Thymus (tissue), 11 donors: ENCODE measurements around the gene FIBCD1. TPM values are rescaled to one million over a fixed set of nuclear protein-coding genes. Genes with fewer than 3 reads are reported as not detected.

Source experiments
- DNase-seq, 9 donors: peaks; one replicate each; pipeline ENCODE4 v3.0.0-alpha.2; 2013; ENCODE audit warnings: low spot score in 9 of 9, low read depth in 6 of 9, missing footprints in 1 of 9
- H3K27ac ChIP-seq, 2 donors: one replicate each; pipeline ENCODE4 v1.5.1; 2013; ENCODE audit warnings: control low read depth in 1 of 2, low read depth in 1 of 2, low read length in 1 of 2, mild to moderate bottlenecking in 1 of 2, moderate library complexity in 1 of 2
- H3K27me3 ChIP-seq, 2 donors: one replicate each; pipeline ENCODE4 v1.5.1; 2013; ENCODE audit warnings: low read length in 1 of 2; ENCODE audit not compliant: control insufficient read depth in 2 of 2, insufficient read depth in 1 of 2
- H3K36me3 ChIP-seq, 2 donors: one replicate each; pipeline ENCODE4 v1.5.1; 2013; ENCODE audit warnings: low read length in 1 of 2, mild to moderate bottlenecking in 1 of 2, moderate library complexity in 1 of 2; ENCODE audit not compliant: control insufficient read depth in 2 of 2, insufficient read depth in 2 of 2
- H3K4me1 ChIP-seq, 2 donors: one replicate each; pipeline ENCODE4 v1.5.1; 2013; ENCODE audit warnings: low read length in 2 of 2; ENCODE audit not compliant: control insufficient read depth in 2 of 2, insufficient read depth in 2 of 2
- H3K4me3 ChIP-seq, 2 donors: one replicate each; pipeline ENCODE4 v1.5.1; 2013; ENCODE audit warnings: low read length in 2 of 2, control low read depth in 1 of 2, mild to moderate bottlenecking in 1 of 2
- H3K9me3 ChIP-seq, 2 donors: one replicate each; pipeline ENCODE4 v1.5.1; 2013; ENCODE audit warnings: low read length in 1 of 2, mild to moderate bottlenecking in 1 of 2; ENCODE audit not compliant: control insufficient read depth in 2 of 2, insufficient read depth in 1 of 2
- WGBS: extraction: QIAGEN DNeasy Blood & Tissue Kit; methylation state at CpG from one replicate; pipeline ENCODE4 v1.1.7; 2013; 5-methylcytosine and 5-hydroxymethylcytosine counted together
- polyA plus RNA-seq: library from polyadenylated mRNA; stranded (reverse); fragments of 200-250 nt; gene quantifications from one replicate; pipeline ENCODE4 v1.2.3, GENCODE V29; 2013
- total RNA-seq: library from RNA; stranded (reverse); fragments of 120-200 nt; gene quantifications from one replicate; pipeline ENCODE4 v1.2.4, GENCODE V29; 2013
- donor health status: healthy.

FIBCD1 gene
- total and polyA plus RNA-seq, 2 donors = 0.05 to 0.09 TPM

- Histone ChIP-seq H3K36me3 (no peaks in the 10 kb centered on the region), H3K9me3 (no peaks in the 10 kb centered on the region), H3K27ac (no peak overlapping the region), H3K4me1 (no peaks in the 10 kb centered on the region), H3K4me3 (no peak overlapping the region), H3K27me3 (peaks cover 0 to 6% of the 10 kb centered on the region in 2 donors)
- 93% methylated on average over 27 of the region's 27 CpGs for WGBS
- DNase-seq = no peak
Measured at GRCh38 chr9:130902204-130903185, 36.6 kb downstream of the FIBCD1 start.

GRCh38 chr9:130901498-130902203 is 37.4 kb downstream of the FIBCD1 start:
- Histone ChIP-seq H3K4me3 (no peak overlapping the region), H3K27ac (no peak overlapping the region), H3K27me3 (peaks cover 0 to 6% of the 10 kb centered on the region in 2 donors), H3K9me3 (no peaks in the 10 kb centered on the region), H3K36me3 (no peaks in the 10 kb centered on the region), H3K4me1 (no peaks in the 10 kb centered on the region)
- WGBS = 91% methylated on average over 17 of the region's 17 CpGs
- no peak for DNase-seq

GRCh38 chr9:130900701-130901497 is 38.1 kb downstream of the FIBCD1 start:
- Histone ChIP-seq H3K27me3 (peaks cover 0 to 6% of the 10 kb centered on the region in 2 donors), H3K36me3 (no peaks in the 10 kb centered on the region), H3K4me1 (no peaks in the 10 kb centered on the region), H3K9me3 (no peaks in the 10 kb centered on the region), H3K4me3 (no peak overlapping the region), H3K27ac (no peak overlapping the region)
- no peak for DNase-seq
- 87% methylated on average over 17 of the region's 17 CpGs for WGBS

- 86% methylated on average over 25 of the region's 25 CpGs for WGBS
Measured at GRCh38 chr9:130899051-130899748, 39.8 kb downstream of the FIBCD1 start.

GRCh38 chr9:130898552-130898852 is 40.5 kb downstream of the FIBCD1 start:
- 75% methylated on average over 4 of the region's 4 CpGs for WGBS
- DNase-seq = no peak
- no peaks in the 10 kb centered on the region for H3K9me3 ChIP-seq
- H3K4me1 ChIP-seq = no peaks in the 10 kb centered on the region
- no peak overlapping the region for H3K4me3 ChIP-seq
- no peaks in the 10 kb centered on the region for H3K36me3 ChIP-seq
- peaks cover 0 to 6% of the 10 kb centered on the region in 2 donors for H3K27me3 ChIP-seq
- no peak overlapping the region for H3K27ac ChIP-seq

More at GRCh38 chr9:130899051-130899748, 39.8 kb downstream of the FIBCD1 start:
- no peak overlapping the region for H3K27ac ChIP-seq
- H3K4me3 ChIP-seq = no peak overlapping the region
- peaks cover 0 to 6% of the 10 kb centered on the region in 2 donors for H3K27me3 ChIP-seq
- no peaks in the 10 kb centered on the region for H3K4me1 ChIP-seq
- no peaks in the 10 kb centered on the region for H3K36me3 ChIP-seq
- H3K9me3 ChIP-seq = no peaks in the 10 kb centered on the region
- DNase-seq = no peak

GRCh38 chr9:130897848-130898551 is 41.0 kb downstream of the FIBCD1 start:
- no peaks in the 10 kb centered on the region for H3K4me1 ChIP-seq
- H3K36me3 ChIP-seq = peaks cover 0 to 5% of the 10 kb centered on the region in 2 donors
- DNase-seq = no peak
- H3K9me3 ChIP-seq = no peaks in the 10 kb centered on the region
- H3K27me3 ChIP-seq = peaks cover 0 to 6% of the 10 kb centered on the region in 2 donors
- no peak overlapping the region for H3K4me3 ChIP-seq
- no peak overlapping the region for H3K27ac ChIP-seq
- WGBS = 90% methylated on average over 29 of the region's 29 CpGs

- peaks cover 0 to 6% of the 10 kb centered on the region in 2 donors for H3K27me3 ChIP-seq
- WGBS = 92% methylated on average over 16 of the region's 16 CpGs
- H3K36me3 ChIP-seq = peaks cover 0 to 7% of the 10 kb centered on the region in 2 donors
- no peaks in the 10 kb centered on the region for H3K4me1 ChIP-seq
- no peak overlapping the region for H3K4me3 ChIP-seq
- H3K9me3 ChIP-seq = no peaks in the 10 kb centered on the region
- no peak for DNase-seq
- no peak overlapping the region for H3K27ac ChIP-seq
Measured at GRCh38 chr9:130897105-130897751, 41.8 kb downstream of the FIBCD1 start.
